DMS79 (cell line): ENCODE results near the gene DHODH.
"Not testable (repeated sequence)": the region's sequence is repeated elsewhere in the genome, so short reads cannot be mapped to it uniquely, and the experiment has no call there.

Source experiments
- DNase-seq: peaks from one replicate; lab custom pipeline; 2025; lab: John Stamatoyannopoulos, UW

The DHODH gene

DNA sequence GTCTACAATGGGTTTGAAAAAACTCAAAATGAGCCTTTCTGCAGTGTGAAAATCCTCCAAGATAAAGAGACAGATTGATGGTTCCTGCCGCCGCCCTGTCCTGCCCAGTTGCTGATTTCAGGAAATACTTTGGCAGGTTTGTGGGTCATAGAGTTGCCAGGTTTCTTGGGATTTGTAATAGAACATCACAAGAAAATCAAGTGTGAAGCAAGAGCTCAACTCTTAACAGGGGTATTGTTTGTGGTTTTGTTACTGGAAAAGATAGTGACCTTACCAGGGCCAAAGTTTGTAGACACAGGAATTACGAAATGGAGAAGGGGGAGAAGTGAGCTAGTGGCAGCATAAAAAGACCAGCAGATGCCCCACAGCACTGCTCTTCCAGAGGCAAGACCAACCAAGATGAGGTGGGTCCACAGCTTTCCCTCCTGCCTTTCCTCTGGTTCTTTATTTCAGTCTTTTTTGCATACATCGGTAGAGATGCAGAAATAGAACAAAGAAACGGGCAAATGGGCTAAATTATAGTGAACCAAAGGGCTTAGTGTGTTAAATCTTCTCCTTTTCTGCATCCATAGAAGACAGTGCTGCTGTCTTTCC lies 45.8 kb downstream of the DHODH start, which contains the start of gene HP:
Gene HP, plus strand, starts transcription at position 252 of the 594 bp plus-strand sequence. Its CDS starts 148 bp downstream, at position 400.
- not testable (repeated sequence) for DNase-seq

DNA sequence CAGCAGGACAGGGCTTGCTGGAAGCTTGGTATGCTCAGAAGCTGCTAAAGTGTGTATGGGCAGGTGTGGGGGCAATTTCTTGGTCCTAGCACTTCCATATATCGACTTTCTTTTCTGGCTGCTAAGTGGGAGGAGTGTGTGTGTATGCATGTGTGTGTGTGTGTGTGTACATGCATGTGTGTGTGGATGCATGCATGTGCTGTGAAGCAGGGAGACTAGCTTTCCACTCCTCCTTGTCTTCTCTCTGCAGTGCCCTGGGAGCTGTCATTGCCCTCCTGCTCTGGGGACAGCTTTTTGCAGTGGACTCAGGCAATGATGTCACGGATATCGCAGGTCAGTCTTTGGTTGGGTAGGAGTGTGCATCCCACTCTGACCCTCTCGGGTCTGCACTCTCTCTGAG lies 47.4 kb downstream of the DHODH start:
- no peak for DNase-seq

DNA sequence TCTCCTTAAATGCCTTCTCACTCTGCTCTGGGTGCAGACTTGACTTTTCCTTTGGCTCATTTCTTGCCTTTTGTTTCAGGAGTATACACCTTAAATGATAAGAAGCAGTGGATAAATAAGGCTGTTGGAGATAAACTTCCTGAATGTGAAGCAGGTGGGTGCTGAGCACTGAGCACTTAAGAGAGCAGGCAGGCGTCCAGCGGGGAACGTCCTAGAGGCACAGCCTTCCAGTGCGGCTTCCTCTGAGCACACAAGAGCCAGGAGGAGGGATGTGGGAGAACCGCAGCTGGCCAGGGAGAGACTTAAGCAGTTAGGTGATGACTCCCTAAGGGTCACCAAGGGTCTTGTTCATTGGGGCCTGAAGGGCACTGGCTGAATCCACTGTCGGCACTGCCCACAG lies 48.8 kb downstream of the DHODH start:
- not testable (repeated sequence) for DNase-seq

DNA sequence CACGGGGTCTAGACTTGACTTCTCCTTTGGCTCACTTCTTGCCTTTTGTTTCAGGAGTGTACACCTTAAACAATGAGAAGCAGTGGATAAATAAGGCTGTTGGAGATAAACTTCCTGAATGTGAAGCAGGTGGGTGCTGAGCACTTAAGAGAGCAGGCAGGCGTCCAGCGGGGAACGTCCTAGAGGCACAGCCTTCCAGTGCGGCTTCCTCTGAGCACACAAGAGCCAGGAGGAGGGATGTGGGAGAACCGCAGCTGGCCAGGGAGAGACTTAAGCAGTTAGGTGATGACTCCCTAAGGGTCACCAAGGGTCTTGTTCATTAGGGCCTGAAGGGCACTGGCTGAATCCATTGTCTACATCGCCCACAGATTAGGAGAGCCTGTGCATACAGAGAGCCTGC lies 50.5 kb downstream of the DHODH start:
- DNase-seq: not testable (repeated sequence)

DNA sequence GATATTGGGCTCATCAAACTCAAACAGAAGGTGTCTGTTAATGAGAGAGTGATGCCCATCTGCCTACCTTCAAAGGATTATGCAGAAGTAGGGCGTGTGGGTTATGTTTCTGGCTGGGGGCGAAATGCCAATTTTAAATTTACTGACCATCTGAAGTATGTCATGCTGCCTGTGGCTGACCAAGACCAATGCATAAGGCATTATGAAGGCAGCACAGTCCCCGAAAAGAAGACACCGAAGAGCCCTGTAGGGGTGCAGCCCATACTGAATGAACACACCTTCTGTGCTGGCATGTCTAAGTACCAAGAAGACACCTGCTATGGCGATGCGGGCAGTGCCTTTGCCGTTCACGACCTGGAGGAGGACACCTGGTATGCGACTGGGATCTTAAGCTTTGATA lies 51.9 kb downstream of the DHODH start:
- no peak for DNase-seq

DNA sequence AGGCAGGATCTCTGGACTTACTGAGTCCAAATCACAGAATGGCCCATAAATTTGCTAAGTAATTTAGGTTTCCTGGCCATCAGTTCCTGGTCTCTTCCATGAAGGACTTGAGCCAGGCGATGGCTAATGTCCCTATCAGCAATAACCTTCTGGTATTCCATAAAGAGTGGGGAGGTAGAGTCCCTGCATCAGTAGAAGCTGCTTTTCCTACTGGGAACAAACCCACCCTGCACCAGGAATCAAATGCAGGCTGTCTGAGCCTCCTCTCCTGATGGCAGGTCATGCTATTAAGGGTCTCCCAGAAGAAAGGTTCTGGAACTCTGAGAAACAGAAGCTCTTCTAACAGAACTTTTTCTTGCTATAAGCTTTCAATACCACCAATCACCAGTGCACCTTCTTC lies 53.0 kb downstream of the DHODH start:
- no peak for DNase-seq

DNA sequence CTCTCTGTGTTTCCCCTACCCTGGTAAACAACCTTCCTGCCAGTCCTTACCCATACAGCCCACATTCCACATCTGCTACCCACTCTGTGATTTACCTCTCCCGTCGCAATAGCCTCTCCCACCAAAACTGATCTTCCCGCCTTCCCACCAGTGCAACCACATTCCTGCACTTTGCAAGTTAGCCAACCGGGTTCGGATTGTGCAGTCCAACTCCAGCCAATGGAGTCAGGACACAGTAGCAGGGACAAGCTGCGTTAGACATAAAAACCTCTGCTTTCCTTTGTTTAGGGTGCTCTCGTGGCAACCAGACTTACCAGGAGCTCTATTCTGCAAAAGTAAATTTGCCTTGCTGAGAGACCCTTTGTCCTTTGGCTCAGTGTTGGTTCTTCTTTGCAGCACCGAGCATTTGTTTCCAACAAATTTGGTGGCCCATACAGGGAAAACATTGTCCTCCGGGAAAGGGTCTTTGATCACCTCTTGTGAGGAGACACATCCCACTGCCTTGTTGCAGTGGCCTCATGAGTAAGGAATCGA lies 55.9 kb downstream of the DHODH start:
- no peak for DNase-seq

DNA sequence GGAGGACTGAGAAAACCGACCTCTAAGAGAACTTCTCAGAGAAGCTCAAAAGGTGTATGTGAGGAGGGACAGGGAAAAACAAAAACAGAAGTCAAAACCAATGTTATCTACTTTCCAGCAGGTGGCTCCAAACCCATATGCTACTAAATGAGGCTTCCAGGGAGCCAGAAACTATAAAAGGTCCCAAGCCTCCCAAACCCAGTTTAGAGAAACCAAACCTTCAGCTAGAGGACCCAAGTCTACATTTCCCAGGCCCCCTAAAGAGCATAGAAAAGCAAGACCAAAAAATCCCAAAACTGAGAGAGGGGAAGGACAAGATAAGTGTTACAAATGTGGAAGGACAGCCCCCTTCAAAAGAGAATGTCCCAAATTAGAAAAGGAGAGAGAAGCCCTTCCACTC lies 58.2 kb downstream of the DHODH start:
- no peak for DNase-seq

DNA sequence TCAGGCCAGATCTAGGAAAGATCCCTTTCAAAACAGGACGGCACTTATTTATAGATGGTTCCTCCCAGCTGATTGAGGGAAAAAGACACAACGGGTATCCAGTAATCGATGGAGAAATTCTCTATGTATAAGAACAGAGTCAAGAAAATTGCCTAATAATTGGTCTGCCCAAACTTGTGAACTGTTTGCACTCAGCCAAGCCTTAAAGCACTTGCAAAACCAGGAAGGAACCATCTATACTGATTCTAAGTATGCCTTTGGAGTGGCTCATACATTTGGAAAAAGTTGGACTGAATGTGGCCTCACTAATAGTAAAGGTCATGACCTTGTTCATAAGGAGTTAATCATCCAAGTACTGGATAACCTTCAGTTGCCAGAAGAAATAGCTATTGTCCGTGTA lies 60.4 kb downstream of the DHODH start:
- no peak for DNase-seq

DNA sequence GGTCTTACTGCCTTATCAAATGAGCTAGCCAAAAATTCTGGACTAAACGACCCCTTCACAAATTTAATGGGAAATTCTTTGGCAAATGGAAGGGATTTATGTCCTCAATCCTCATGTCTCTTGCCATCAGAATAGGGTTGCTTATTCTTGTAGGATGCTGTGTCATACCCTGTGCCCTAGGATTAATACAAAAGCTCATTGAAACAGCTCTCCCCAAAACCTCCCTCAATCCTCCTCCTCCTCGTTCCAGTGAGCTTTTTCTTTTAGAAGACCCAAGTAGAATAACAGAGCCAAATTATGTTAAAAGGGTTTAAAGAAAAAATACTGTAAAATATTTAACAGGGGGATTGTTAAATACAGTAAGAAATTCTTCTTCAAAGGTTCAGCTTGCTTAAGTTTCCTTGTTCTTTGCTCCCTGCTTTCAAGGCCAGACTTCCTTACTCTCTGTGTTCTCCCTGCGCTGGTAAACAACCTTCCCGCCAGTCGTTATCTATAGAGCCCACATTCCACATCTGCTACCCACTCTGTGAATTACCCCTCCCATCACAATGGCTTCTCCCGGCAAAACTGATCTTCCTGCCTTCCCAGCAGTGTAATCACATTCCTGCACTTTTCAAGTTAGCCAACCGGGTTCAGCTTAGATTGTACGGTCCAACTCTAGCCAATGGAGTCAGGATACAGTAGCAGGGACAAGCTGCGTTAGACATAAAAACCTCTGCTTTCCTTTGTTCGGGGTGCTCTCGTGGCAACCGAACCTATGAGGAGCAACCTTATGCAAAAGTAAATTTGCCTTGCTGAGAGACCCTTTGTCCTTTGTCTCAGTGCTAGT lies 64.2 kb downstream of the DHODH start:
- no peak for DNase-seq

DNA sequence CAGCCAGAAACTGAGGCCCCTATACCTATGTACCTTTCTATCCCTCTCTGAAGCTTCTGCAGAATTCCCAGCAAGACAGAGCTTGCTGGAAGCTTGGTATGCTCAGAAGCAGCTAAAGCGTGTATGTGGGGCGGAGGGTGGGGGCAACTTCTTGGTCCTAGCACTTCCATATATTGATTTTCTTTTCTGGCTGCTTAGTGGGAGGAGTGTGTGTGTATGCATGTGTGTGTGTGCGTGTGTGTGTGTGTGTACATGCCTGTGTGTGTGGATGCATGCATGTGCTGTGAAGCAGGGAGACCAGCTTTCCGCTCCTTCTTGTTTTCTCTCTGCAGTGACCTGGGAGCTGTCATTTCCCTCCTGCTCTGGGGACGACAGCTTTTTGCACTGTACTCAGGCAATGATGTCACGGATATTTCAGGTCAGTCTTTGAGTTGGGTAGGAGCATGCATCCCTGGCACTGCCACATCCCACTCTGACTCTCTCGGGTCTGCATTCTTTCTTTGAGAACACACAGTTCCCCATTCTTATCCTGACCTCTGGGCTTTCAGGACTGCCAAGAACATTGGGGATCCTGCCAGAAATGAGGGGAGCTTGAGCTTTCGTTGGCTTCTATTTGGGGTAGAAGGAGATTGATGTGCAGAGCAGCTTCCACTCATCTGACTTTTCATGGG lies 65.2 kb downstream of the DHODH start:
- DNase-seq: no peak

DNA sequence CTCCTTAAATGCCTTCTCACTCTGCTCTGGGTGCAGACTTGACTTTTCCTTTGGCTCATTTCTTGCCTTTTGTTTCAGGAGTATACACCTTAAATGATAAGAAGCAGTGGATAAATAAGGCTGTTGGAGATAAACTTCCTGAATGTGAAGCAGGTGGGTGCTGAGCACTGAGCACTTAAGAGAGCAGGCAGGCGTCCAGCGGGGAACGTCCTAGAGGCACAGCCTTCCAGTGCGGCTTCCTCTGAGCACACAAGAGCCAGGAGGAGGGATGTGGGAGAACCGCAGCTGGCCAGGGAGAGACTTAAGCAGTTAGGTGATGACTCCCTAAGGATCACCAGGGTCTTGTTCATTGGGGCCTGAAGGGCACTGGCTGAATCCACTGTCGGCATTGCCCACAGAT lies 66.5 kb downstream of the DHODH start:
- DNase-seq: not testable (repeated sequence)
